ENCODE results near the gene ZNF592.

DNA sequence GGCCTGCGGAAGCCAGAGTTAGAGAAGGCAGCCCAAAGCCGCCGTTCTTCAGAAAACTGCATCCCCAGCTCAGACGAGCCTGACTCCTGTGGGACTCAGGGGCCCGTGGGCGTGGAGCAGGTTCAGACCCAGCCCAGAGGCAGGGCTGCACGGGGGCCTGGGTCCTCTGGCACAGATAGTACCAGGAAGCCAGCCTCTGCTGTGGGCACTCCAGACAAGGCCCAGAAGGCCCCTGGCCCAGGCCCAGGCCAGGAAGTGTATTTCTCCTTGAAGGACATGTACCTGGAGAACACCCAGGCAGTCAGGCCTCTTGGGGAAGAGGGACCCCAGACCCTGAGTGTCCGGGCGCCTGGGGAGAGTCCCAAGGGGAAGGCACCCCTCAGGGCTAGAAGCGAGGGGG lies 91.9 kb downstream of the ZNF592 start:
- TF ChIP-seq, protein P1, sequence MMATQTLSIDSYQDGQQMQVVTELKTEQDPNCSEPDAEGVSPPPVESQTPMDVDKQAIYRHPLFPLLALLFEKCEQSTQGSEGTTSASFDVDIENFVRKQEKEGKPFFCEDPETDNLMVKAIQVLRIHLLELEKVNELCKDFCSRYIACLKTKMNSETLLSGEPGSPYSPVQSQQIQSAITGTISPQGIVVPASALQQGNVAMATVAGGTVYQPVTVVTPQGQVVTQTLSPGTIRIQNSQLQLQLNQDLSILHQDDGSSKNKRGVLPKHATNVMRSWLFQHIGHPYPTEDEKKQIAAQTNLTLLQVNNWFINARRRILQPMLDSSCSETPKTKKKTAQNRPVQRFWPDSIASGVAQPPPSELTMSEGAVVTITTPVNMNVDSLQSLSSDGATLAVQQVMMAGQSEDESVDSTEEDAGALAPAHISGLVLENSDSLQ (IDR thresholded peaks at IDR 0.05) = no peak
- TF ChIP-seq SP1 (IDR thresholded peaks at IDR 0.05) = no peak
